HG02981 (cell line): ENCODE results near the gene GPR146.
A peak's percentile ranks its signal among the peaks of the same experiment; 100 is the strongest.
"Not testable (repeated sequence)": the region's sequence is repeated elsewhere in the genome, so short reads cannot be mapped to it uniquely, and the experiment has no call there.

Experiments used
- ATAC-seq: cut with Tn5 transposase; IDR thresholded peaks from one replicate; pipeline ENCODE4 v1.9.1; 2021; ENCODE audit warnings: mild to moderate bottlenecking, moderate library complexity; ENCODE audit not compliant: unreplicated experiment

Gene GPR146

GRCh38 chr7:1044189-1045068 is at the start of gene GPR146:
TSS of gene GPR146 (plus strand) at chr7:1044546. CDS start at chr7:1057516, 12,970 bp downstream.
- ATAC-seq, result peak; percentile 83

- ATAC-seq, result no peak
Observed at GRCh38 chr7:994592-995308, 49.6 kb upstream of the GPR146 start.

GRCh38 chr7:995571-995970 is 48.8 kb upstream of the GPR146 start:
- no peak for ATAC-seq

- ATAC-seq, result no peak
Observed at GRCh38 chr7:996079-996872, 48.1 kb upstream of the GPR146 start.

DNA sequence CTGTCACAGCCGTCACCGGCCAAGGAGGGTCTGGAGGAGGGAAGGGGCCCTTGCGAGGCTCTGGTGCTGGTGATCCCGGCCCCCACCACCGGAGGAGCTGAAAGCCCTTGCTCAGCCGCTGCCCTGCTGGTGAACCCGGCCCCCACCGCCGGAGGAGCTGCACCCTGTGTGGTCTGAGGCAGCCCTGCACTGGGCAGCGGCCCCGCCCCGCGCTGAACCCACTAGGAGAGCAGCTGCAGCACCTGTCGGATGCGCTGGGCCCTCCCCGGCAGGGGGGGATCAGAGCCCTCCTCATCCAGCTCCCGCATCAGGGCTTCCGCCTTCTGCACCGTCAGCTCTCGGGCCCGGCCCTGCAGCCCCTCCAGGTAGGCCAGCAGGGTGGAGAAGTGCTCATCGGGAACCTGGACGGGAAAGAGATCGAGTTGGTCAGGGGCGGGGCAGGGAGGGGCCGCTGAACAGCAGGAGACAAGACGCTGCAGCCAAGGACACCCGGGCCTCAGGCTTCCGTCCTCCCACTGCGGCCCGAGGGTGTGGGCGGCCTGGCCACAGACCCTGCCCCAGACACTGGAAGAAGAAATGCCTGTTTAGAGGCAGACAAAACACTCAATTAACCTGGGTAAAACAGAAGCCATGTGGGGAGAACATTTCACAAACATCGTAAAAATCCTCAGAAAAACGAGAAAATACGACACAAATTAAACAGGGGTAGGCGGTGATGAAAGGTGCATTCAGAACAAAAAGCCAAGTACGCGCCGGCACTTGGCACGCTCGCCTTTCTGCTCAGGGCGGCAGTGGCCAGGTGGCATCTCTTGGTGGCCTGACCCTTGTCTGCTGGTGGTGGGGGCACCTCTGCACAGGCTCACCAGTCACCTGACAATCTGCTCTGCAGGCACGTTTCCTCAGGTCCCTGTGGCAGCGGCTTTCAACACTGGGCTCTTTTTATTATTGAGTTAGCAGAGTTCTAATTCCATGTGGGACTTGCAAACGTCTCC is 46.6 kb upstream of the GPR146 start:
- ATAC-seq, result no peak

- no peak for ATAC-seq
Observed at GRCh38 chr7:999149-999879, 45.0 kb upstream of the GPR146 start.

- ATAC-seq, result no peak
Observed at GRCh38 chr7:999941-1000935, 44.1 kb upstream of the GPR146 start.

- not testable (repeated sequence) for ATAC-seq
Observed at GRCh38 chr7:1001069-1001770, 43.1 kb upstream of the GPR146 start.

- ATAC-seq, result not testable (repeated sequence)
Observed at GRCh38 chr7:1002026-1002425, 42.3 kb upstream of the GPR146 start.

GRCh38 chr7:1002445-1002844 is 41.9 kb upstream of the GPR146 start:
- not testable (repeated sequence) for ATAC-seq

- no peak for ATAC-seq
Observed at GRCh38 chr7:1004018-1004852, 40.1 kb upstream of the GPR146 start.

- no peak for ATAC-seq
Observed at GRCh38 chr7:1005303-1005702, 39.0 kb upstream of the GPR146 start.

GRCh38 chr7:1007901-1008300 is 36.4 kb upstream of the GPR146 start:
- no peak for ATAC-seq

DNA sequence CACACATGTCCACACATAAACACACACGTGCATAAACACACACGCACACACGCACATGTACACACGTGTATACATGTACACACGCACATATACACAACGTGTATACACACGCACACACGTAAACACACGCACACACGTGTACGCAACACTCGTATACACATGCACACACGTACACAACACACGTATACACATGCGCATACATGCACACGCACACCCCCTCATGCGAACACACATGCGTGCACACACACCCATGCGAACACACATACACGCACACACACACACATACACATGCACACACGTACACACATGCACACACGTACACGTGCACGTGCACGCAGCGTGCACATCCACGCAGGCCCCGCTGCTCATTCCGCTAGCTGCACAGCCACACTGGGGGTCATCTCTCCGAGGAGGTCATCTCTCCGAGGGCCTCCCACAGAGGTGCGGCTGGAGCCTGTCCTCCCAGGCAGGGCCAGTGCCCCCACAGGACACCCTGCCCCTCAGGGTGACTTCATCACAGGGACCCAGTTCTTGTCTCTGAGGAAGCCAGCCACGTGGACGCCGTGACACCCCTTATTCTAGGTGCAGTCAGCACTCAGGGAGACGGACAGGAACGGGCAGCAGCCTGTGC is 35.5 kb upstream of the GPR146 start:
- no peak for ATAC-seq

DNA sequence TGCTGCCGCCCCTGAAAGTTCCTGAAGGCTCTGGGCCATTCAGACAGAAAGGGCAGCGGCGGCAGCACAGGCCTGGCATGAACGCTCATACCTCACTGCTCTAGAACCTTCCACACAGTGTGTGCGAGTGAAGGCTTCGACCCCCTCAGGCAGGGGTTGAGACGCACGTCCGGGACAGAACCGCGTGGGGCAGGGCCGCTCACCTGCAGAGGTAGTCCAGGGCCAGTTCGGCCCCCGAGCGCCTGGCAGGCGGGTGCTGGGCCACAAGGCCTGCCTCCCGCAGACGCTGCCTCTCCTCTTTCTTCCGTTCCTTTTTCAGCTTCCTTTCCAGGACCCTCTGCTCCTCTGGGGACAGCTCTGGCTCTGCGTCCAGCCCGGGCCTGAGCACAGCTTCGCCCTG is 34.6 kb upstream of the GPR146 start:
- ATAC-seq, result no peak

GRCh38 chr7:1010226-1010625 is 34.1 kb upstream of the GPR146 start:
- no peak for ATAC-seq
